HG03175 (cell line): ENCODE data around the gene SPTY2D1.
"Not testable (repeated sequence)": the region's sequence is repeated elsewhere in the genome, so short reads cannot be mapped to it uniquely, and the experiment has no call there.

Experiments
- ATAC-seq: cut with Tn5 transposase; IDR thresholded peaks from one replicate; pipeline ENCODE4 v1.9.1; 2021; ENCODE audit warnings: mild to moderate bottlenecking, moderate library complexity; ENCODE audit not compliant: unreplicated experiment

The SPTY2D1 gene

DNA sequence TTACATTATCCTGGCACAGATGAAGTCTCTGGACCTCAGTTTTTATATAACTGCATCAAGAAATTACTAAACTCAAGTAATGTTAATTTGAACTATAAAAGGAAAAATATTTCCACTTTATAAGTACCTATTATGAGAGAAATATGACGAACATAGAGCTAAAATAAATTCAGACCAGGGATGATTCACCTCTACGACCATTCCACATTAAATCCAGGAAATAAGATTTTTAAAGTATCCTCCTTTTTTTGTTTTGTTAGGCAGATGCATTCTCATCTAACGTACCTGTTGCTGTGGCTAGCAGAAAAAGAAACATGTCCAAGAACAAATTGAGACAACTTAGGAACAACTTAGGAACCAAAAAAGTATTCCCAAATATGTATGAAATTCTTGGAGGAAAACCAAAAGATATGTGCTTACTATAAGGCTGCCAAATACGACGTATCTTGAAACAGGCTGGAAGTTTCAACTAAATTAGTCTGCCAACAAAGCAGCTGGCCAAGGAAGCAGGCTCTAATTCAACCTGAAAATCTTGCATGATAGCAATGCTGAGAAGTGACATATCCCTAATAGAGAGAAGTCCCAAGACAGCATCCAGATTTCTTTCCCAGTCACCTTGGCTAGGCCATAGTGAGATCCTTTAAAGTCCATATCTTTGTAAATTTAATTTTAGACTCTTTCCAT lies 15.7 kb downstream of the SPTY2D1 start:
- ATAC-seq: no peak

DNA sequence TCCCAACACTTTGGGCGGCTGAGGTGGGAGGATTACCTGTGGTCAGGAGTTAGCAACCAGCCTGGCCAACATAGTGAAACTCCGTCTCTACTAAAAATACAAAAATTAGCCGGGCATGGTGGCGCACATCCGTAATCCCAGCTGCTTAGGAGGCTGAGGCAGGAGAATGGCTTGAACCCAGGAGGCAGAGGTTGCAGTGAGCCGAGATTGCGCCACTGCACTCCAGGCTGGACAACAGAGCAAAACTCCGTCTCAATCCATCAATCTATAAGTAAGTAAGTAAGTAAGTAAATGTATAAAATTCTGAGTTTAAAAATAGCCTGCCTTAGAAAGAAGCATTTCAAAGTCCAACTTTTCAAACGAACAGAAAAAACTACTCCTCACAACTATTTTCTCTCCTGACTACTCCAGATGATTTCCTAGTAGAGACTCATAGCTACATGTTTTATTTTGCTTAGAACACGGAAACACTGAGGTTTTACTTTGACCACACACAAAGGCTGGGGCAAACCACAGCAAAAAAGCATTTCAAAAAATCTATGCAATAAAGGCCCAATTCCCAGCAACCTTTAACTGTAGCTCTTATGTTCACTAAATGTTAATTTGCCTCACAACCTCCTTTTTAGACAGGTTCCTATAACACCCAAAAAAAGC lies 16.3 kb downstream of the SPTY2D1 start:
- no peak for ATAC-seq

DNA sequence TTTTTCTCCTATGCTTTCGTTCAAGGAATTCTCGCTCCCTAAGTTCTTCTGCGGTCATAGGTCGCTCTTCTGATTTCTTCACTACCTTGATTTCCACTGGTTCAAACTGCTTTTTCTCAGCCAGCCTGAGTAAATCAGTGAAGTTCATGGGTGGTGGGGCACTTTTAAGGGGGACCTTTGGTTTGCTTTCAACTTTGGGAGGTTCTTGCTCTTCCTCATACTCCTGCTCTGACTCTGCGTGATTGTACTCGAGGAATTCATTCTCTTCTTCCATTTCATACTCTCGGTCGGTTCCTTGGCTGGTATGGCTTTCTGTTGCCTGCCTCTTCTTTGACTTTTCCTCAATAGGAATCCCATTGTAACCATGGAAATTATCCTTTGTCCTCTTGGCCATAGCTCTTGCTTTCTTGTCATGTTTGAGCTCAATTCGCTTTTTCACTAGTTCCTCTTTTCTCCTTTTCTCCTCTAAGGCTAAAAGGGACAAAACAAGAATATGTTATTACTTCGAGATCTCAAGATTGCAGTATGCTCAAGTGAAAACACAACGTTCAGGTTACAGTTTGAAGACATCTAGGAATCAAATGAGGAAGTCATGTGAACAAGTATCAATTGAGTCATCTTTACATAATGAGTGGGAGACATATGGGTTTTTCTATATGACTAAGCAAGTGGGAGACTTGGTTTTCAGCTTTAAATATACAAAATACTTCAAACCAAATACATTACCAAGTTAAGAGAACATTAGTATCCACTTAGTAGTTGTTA lies 18.3 kb downstream of the SPTY2D1 start:
- ATAC-seq: peak; percentile 96

DNA sequence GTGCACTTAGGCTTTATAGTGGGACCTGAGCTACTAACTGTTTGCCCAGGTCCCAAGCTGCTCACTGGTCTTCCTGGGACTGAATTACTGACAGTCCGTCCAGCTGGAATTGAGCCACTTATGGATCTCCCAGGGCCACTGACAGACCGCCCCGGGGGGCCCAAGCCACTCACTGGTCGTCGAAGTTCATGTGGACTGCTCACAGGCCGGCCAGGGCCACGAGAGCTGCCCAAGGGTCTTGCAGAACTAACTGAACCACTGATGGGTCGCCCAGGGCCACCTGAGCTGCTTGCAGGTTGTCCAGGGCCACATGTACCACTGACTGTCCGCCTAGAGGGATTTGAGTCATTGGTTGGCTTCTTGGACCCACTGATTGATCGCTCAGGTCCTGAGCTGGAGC lies 19.5 kb downstream of the SPTY2D1 start:
- ATAC-seq: no peak

DNA sequence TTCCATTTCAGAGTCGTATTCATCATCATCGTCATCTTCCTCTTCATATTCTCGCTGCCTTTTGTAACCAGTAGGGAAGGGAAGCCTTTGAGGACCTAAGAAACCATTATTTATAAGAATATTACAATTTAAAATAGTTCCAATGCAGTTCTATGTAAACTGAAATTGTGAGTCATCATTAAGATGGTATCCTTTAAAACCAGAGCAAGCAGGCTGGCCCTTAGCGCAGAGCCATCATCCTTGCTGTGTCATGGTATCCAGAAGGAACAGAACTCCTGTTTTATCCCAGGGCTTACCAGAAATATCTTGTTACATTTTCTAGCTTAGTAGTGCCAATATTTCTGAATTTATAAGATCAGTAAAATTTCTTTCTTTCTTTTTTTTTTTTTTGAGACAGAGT lies 21.7 kb downstream of the SPTY2D1 start:
- no peak for ATAC-seq

DNA sequence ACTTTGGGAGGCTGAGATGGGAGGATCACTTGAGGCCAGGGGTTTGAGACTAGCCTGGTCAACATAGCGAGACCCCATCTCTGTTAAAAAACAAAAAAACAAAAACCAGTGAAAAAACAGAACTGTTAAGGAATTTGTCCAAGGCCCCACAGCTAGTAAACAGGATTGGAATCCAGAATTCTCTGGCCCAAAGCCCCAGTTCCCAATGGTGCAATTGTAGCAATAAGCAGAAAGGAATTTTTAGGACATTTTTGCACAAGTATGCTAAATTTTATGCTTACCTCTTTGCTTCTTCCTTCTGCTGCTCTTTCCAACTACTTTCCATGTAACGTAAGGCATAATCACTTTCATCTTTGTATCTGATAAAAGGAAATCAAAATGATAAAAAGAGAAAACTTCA lies 22.9 kb downstream of the SPTY2D1 start:
- ATAC-seq: no peak

DNA sequence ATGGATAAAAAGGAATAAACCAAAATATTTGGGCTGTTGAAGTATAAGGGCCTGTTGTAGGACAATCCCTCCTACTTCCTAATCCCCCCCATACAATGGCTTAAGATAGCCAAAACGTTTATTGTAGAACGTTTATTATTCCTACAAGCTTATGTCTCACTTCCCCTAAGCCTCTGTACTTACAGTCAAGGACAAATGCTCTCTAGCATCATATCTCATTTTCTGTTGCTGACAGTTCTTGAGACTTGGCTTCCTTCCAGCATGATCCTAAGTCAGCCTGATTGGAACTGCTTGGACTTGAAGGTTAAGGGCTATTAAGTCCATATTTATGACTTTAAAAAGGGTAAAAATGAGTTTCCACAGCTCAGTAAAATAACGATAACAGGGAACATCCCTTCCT lies 25.8 kb downstream of the SPTY2D1 start:
- ATAC-seq: no peak

DNA sequence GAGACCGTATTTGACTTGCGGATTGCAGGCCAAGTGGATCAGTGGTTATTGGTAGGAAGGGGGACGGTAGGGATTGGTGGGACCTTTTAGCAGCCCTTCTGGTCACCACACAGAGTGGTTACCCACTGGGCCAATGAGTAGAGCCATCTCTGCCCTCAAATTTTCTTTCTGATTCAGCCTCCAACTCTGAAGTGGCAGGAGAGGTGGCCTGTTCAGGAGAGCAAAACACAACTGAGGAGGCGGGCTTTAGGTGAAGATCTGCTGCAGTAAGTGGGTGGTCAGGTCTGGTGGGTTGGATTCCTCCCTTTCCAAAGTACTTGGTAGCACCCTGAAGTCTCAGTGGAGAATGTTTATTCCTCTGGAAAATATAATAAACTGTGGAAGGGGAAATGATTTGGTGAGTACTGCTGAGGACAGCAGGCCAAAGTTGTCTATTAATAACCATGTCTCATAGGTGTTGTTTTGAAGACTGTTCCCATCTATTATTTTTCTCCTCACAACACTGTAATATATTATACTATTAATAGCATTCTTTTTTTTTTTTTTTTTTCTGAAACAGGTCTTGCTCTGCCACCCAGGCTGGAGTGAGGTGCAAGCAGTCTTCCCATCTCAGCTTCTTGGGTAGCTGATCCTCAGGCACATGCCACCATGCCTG lies 33.1 kb downstream of the SPTY2D1 start:
- ATAC-seq: no peak

DNA sequence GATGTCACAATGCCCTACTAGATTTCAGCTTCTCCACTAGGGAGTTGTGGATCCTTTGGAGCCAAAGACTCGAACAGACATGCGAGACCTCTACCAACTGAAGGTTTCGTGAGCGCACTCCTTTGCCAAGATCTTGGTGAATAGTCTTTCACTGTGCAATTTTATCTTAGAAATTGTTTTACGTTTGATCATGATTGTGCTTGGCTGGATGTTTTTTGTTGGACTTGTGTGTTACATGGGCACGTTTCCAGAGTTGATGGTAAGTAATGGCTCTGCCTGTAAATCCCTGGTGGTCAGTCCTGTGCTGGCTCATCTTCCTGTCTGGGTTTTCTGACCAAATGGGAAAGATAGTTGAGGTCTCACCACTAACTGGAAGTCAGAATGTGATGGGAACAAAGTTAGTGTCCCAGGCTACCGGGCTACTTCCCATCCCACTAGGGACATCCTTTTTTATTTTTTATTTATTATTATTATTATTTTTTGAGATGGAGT lies 34.4 kb downstream of the SPTY2D1 start, which contains the start of gene MISFA:
Gene MISFA (plus strand): TSS at position 51 of the 492 bp plus-strand sequence. CDS start 140 bp downstream, at position 191.
- no peak for ATAC-seq

DNA sequence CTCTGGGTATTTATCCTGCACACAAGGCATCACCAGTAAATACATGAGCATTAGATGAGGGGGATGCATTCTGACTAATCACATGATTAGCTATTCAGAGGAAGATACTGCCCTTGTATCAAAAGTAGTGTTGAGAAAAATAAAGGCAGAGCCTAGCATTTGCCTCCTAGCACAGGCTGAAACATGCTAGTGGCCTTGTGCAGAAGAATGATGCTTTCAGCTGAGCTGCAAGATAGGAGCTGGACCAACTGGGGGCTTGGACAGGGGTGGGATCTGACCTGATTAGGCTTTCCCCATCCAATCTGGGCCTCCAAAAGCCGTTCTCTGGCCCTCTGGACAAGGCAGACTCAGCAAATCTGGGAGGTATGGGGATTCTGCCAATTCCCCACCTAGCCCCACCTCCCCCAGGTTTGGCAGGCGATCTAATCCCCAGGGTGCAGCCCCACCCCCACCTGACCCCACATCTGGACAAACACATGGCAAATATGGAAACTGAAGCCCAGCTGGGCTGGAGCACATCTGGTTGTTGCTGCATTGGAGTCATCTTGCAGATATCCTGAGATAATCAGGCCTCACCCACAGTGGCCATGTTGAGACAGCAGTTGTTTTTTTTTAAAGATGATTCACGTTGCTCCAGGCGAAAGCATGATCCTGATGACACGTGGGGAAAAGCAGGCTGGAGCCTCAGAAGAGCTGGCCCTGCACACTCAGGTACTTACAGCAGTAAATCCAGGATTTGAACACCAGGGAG lies 39.0 kb downstream of the SPTY2D1 start:
- no peak for ATAC-seq

DNA sequence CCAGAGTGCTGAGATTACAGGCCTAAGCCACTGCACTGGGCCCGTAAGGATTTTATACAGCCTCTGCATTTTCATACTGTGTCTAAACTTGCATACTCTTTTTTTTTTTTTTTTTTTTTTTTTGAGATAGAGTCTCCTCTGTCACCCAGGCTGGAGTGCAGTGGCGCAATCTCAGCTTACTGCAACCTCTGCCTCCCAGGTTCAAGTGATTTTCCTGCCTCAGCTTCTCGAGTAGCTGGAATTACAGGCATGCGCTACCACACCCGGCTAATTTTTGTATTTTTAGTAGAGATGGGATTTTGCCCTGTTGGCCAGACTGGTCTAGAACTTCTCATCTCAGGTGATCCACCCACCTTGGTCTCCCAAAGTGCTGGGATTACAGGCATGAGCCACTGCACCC lies 40.1 kb downstream of the SPTY2D1 start:
- not testable (repeated sequence) for ATAC-seq

DNA sequence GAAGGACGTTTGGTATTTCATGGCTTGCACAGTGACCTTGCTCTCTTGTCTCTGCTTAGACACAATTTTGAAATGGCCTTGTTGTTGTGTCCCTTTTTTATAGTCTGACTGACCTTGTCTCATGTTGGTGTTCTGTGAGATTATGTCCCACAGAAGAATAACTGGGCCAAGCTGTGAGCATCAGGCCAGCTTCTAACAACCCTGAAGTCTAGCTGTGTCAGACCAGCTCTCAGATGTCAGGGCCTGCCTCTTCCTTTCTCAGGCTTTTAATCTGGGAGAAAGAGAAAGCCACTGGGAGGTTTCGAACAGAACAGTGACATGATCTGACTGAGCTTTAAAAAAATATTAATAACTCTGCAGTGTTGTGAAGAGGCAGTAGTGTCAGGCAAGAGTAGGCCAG lies 43.6 kb downstream of the SPTY2D1 start:
- ATAC-seq: no peak

DNA sequence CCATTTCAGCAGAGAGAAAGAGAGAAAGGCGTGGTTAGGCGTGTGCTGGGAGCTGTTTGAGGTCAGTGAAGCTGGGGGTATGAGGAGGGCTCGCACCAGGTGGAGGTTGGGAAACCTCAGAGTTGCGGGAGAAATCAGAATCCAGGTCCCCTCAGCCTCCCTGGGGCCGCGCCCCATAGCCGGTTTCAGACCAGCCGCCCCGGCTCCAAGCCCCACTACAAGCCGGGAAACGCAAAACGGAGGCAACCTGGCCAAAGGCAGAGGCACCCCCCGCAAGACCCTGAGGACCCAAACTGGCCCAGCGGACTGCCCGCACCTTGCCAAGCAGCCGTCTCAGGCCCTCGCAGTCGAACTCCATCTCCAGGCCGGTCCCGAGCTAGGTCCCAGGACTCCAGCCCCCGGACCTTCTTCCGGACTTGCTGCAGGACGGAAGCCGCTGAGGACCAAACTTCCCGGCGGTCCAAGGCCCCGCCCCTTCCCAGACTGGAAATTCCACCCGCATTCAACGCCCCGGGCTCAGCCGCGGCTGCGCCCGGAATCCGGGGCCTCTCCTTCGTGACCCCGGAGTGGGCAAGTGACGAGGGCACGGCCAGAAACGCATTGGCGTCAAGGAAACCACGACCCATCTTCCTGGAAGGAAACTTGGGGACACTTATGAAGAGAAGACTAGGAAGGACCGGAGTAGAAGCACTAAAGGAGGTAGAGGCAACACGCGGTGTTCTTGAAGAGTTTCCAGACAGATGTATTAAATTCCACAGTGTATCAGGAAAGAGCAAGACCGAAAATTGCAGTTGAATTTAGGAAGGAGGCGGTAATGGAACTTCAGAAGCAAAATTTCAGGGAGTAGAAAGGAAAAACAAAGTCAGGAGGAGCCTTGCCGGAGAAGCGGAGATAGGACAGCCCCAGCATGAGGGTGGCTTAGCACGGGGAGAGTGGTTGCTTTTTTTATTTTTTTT lies 45.6 kb downstream of the SPTY2D1 start, which contains the start of gene UEVLD:
Gene UEVLD (minus strand): TSS at position 438 of the 956 bp plus-strand sequence. CDS start 80 bp downstream, at position 358.
- ATAC-seq: peak; percentile 52

DNA sequence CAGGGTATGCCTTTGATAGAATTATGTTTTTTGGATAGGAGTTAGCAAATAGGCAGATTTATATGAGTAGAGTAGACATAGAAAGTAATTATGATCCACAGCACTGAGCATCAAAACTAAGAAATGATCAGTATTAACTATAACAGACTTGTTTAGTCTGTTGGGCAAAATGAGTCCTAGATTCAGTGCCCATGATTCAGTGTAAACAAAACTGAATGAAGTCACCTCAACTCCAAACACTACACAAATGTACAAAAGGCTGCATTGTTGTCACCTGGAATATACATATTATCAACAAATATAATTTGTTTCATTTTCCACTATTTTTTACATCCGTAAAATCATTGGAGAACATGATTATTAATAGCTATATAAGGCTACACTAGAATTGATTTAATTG lies 52.3 kb downstream of the SPTY2D1 start:
- no peak for ATAC-seq

DNA sequence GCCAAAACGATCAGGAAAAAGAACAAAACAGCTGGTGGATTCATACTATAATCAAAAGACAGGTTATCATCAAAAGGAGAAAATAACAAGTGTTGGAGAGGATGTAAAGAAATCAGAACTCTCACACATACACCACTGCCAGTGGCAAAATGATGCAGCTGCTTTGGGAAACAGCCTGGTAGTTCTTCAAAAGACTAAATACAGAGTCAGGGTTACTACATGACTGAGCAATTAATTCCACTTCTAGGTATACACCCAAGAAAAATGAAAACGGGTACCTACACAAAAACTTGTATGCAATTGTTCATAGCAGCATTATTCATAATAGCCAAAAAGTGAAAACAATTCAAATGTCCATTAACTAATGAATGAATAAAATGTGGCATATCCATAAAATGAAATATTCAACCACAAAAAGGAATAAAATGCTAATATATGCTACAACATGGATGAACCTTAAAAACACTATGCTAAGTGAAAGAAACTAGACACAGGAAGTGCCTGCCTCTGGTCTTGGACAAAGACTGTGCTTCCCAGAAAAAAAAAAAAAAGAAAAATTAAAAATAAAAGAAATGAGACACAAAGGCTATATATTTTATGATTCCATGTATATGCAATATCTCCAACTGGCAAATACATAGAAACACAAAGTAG lies 53.9 kb downstream of the SPTY2D1 start:
- ATAC-seq: no peak

DNA sequence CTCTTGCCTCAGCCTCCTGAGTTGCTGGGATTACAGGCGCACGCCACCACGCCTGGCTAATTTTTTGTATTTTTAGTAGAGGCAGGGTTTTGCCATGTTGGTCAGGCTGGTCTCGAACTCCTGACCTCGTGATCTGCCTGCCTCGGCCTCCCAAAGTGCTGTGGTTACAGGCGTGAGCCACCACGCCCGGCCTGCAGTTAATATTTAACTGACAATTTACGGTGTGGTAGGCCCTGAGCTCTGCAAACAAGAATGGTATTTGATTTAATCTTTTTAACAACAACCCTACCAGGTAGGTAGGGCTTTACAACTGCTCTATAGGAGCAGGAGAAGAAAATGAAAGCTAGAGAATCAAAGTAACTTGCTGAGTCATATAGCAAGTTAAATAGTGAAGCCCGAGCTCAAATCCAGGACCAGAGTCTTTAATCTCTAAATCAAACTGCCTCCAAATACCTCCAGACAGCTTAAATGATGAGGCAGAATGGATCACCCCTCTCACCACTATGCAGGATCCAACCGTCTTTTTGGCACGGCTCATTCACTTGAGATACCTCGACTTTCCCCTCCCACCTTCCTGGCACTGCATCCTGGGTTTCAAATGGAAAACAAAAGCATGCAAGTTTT lies 55.1 kb downstream of the SPTY2D1 start:
- no peak for ATAC-seq

DNA sequence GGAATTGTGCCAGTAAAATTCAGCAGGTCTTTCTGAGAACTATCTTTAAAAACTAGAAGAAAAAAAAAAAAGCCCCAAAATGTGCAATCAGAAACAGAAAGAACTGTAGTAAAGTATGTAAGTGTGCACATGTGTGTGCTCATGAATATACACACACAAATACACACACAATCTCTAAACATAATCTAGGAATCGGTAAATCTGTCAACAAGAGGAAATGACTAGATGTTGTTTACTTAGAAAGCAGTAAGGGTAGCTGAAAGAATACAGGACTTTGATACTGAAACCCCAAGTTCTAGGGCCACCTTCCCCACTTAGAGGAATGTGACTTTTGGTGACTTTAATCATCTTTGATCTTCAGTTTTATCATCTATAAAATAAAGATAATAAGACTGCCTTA lies 58.8 kb downstream of the SPTY2D1 start:
- ATAC-seq: no peak

DNA sequence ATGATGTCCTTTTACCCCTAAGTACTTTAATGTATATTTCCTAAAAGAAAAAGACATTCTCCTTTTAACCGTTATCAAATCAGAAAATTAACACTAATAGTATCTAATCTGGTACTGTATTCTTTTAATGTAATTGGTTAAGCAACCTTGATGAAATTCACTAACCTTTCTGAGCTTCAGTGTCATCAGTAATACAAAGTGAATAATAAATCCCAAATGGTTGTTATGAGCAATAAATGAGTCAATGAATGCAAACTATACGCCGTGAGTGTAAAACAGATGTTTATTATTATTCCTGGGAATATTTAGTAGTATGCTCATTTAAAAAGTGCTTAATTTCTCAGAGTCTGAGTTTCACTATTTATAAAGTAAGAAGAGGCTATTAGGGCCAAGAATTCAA lies 67.1 kb downstream of the SPTY2D1 start:
- ATAC-seq: no peak
